Posterior vena cava (tissue), 2 donors: ENCODE data around the gene RCC2. TPM values are rescaled to one million over a fixed set of nuclear protein-coding genes. Genes with fewer than 3 reads are reported as not detected.

ENCODE experiments used
- DNase-seq: peaks from one replicate; pipeline ENCODE4 v3.0.0-alpha.2; 2020; ENCODE audit warnings: low spot score
- intact Hi-C, 2 donors: fragments of 100-400 bp; cut with DNase I; formaldehyde crosslinking; loops; one replicate each; pipeline versions ENCODE4 v1.14.1 to v1.14.2; 2022 to 2023
- total RNA-seq, 2 donors: library from RNA; stranded (reverse); fragmentation: NEBNext Ultra II Directional; extraction: Animal tissue kit (Norgen Biotek cat#: 25700); gene quantifications; one replicate each; pipeline ENCODE4 v1.2.1, GENCODE V29; 2021
- donor health status: DM: yes; HTN: yes; CAD: no.
- donor health status: DM: yes; HTN: yes; CAD: no.

The RCC2 gene
- total RNA-seq, 2 donors from 2014 or later = 17.3 to 22.2 TPM

DNA sequence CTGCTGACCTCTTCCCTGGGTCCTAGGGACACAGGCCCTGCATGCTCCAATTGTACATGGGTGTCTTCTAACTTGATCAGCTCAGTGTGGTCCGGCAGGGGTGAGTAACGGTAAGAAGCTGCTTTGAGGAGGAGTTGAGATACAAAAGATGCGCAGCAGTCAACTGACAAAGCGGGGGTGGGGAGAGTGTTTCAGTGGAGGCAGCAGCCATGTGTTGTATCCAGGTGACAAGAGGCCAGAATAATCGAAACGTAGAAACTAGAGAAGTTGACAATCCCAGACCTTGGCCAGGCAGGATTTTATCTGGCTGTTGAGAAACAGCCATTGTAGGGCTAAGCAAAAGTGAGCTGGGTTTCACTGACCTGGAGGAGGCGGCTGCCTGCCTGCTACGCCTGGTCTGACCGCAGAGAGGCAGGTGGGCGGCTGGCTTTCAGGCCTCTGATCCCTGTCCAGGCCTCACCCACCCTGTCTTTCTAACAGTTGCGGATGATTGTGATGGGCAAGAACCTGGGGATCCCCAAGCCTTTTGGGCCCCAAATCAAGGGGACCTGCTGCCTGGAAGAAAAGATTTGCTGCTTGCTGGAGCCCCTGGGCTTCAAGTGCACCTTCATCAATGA, 38.6 kb downstream of the RCC2 start:
- intact Hi-C loops = no loop called here
- DNase-seq = no peak

DNA sequence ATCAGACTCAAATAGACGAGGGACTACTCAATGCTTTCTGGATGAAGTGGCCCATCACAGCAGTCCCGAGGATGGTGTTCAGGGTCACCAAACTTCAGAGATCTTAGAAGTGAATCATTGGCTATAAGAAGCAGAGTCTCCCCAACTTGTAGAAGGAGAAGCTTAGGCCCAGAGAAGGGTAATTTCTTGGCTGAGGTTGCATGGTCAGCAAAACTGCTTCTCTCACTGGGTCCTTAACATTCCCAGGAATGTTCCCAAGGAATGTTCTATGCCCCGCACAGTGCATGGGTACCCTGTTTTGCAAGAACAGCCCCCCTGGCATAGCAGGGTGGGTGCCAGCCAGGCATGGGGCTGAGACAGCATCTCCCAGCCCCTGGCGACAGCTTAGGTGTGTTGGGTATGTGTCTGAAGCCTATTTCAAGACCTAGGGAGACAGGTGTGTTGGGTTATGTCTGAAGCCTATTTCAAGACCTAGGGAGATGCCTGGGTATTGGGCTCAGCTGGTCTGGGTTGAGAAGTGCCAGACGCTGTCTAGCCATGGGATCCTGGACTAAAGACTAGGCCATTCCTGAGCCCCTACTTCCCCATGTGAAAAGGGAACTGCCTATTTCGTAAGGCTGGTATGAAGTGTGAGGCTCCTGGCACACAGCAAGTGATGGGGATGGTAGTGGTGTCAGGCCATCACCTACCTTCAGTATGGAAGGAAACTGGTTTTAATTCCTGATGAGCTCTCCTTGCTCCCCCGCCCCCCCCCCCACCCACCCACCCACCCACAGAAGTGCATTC, 41.4 kb downstream of the RCC2 start:
- intact Hi-C loops = no loop called here
- DNase-seq = no peak

GRCh38 chr1:17393230-17393629, 46.2 kb downstream of the RCC2 start:
- intact Hi-C loops = no loop called here
- no peak for DNase-seq

DNA sequence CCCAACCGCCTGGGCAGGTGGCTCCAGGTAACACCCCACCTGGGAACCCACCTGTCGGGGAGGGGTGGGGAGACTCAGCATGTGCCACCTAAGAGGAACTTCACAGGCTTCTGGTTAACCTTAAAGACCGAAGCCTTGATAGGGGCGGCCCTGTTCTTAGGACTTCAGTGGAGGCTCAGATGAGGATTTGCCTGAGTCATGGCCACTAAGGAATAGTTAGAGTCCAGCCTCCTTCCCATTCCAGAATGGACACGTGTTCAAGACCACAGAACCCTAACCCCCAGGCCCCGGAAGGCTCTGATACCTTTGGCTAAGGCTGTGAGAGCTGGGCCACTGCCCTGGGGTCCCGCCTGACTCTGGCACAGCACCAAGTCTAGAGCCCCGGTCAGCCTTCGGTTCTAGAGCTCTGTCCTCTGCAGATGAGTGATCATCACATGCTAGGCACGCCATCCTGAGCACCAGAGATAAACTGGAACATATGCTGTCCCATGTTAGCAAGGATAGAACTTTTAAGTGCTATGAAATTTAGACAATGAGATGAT, 47.2 kb downstream of the RCC2 start:
- intact Hi-C loops = no loop called here

DNA sequence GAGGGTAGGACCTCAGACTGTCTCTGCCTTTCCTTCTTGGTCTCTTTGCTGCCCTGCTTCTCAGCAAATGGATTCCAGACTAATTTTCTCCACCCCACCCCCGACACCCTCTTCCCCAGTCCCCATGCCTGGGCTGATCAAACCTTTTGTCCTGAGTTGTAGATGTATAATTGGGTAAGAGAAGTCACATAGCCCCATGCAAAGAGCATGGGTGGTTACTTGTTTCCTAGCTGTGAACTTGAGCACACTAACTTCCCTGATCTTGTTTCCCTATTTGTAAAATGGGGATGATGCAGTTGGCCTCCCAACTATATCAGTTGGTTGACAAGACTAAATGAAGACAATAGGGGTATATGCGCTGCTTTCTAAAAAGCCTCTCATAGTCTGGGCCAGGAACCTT, 58.3 kb downstream of the RCC2 start:
- no peak for DNase-seq
- intact Hi-C loops = no loop called here

More for the DNA sequence above, 47.2 kb downstream of the RCC2 start:
- no peak for DNase-seq

GRCh38 chr1:17377325-17377953, 62.0 kb downstream of the RCC2 start:
- intact Hi-C loops = no loop called here
- no peak for DNase-seq

DNA sequence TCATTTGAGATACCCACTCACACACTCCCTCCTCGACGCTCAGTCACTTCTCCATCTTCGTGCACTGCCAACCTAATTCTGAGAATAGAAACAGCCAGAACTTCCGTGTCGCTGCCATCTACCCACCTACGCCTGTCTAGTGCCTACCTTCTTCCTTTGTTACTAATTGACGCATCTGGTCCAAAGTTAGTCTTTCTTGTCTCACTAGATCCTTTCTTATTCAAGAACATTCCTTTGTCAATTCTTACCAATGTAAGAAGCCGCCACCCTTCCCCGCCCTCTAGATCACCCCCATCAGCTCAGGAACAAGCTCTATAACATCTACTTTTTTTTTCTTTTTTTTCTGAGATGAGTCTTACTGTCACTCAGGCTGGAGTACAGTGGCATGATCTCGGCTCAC, 63.8 kb downstream of the RCC2 start:
- intact Hi-C loops = no loop called here
- no peak for DNase-seq

DNA sequence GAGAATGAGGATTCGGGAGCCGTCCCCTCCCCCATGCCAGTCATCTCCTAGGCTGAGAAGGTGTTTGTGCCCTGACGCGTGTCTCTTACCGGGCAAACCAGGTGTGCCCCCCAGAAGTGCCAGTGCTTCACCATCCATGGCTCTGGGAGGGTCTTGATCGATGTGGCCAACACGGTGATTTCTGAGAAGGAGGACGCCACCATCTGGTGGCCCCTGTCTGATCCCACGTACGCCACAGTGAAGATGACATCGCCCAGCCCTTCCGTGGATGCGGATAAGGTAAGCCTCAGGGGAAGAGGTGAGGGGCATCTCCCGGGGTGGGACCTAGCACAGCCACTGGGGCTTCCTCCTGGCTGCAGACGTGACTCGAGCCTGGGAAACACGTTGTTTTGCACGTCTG, 66.5 kb downstream of the RCC2 start:
- intact Hi-C loops = no loop called here
- no peak for DNase-seq

DNA sequence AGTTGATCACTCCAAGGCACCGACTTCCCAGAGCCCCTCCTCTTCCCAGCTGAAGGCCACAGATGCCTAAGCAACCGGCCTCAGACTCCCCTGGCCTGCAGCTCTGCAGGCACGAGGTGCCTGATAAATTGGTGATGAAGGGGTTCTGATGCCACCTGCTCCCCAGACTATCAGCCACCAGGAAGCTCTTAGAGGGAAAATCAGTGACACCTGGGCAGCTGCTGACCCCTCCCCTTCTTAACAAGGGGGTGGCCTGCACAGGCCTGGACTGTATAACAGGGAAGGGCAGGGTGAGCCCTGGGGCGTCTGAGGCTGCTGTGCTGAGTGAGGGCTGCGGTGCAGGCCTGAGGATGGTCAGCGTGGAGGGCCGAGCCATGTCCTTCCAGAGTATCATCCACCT, 67.6 kb downstream of the RCC2 start, which contains the start of gene PADI6:
Gene PADI6 (plus strand): TSS at position 301 of the 400 bp plus-strand sequence. CDS start 50 bp downstream, at position 351.
- no peak for DNase-seq
- intact Hi-C loops = no loop called here

DNA sequence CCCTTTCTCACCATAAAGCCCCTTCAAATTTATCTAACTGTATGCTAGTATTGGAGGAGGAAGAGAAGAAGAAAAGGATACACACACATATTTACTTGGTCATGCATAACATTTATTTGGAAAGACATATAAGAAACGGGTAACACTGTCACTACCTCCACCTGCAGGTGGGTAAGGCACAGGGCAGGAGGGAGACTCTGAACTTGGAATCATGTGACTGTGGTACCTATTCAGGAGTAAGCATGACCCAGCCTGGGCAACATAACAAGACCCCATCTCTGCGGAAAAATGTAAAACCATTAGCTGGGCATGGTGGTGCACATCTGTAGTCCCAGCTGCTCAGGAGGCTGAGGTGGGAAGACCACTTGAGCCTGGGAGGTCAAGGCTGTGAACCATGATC, 68.9 kb downstream of the RCC2 start:
- intact Hi-C loops = no loop called here
- DNase-seq = no peak

GRCh38 chr1:17369466-17369865, 70.0 kb downstream of the RCC2 start:
- intact Hi-C loops = no loop called here
- no peak for DNase-seq

- no peak for DNase-seq
- intact Hi-C loops = no loop called here
Measured at GRCh38 chr1:17365293-17365692, 74.2 kb downstream of the RCC2 start.

GRCh38 chr1:17363771-17364170, 75.7 kb downstream of the RCC2 start:
- intact Hi-C loops = no loop called here

GRCh38 chr1:17363351-17363750, 76.1 kb downstream of the RCC2 start:
- DNase-seq = no peak
- intact Hi-C loops = no loop called here

More at GRCh38 chr1:17363771-17364170, 75.7 kb downstream of the RCC2 start:
- DNase-seq = no peak

GRCh38 chr1:17361687-17362086, 77.8 kb downstream of the RCC2 start:
- no peak for DNase-seq
- intact Hi-C loops = no loop called here

- DNase-seq = no peak
- intact Hi-C loops = no loop called here
Measured at GRCh38 chr1:17360272-17360956, 79.1 kb downstream of the RCC2 start.

DNA sequence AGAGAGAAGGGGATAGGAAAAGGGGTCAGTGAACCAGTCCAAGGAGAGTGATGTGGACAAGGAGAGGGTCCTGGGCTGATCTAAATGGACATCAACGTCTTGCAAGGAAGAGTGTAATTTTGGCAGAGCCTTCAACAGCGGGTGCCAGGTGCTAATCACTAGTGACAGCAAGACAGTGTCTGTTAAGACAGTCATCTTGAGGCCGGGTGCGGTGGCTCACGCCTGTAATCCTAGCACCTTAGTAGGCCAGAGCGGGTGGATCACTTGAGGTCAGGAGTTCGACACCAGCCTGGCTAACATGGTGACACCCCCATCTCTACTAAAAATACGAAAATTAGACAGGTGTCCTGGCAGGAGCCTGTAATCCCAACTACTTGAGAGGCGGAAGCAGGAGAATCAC, 79.7 kb downstream of the RCC2 start:
- DNase-seq = no peak
- intact Hi-C loops = no loop called here

DNA sequence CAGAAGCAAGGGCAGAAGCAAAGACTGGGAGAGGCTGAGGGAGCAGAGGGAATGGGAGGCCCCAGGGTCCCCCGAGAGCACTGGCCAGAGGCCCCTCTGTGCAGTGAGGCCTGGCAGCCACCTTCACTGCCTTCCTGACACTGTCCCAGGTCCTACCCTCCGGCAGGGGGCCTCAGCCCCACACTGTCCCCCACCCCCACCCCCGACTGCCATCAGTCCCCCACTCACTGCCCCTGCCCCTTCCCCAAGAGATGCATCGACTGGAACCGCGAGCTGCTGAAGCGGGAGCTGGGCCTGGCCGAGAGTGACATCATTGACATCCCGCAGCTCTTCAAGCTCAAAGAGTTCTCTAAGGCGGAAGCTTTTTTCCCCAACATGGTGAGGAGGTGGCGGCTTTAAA, 80.4 kb downstream of the RCC2 start:
- intact Hi-C loops = no loop called here

GRCh38 chr1:17358557-17358956, 80.9 kb downstream of the RCC2 start:
- no peak for DNase-seq
- intact Hi-C loops = no loop called here

More for the DNA sequence above, 80.4 kb downstream of the RCC2 start:
- no peak for DNase-seq
